GM21717 (cell line): ENCODE data around the gene DNHD1.
"Not testable (repeated sequence)": the region's sequence is repeated elsewhere in the genome, so short reads cannot be mapped to it uniquely, and the experiment has no call there.

Source experiments
- ATAC-seq: cut with Tn5 transposase; IDR thresholded peaks from one replicate; pipeline ENCODE4 v1.9.1; 2021; ENCODE audit warnings: mild to moderate bottlenecking, moderate library complexity; ENCODE audit not compliant: unreplicated experiment

Gene DNHD1

GRCh38 chr11:6481012-6481923 is 15.8 kb upstream of the DNHD1 start, which contains the start of the genes ARFIP2 and TIMM10B:
Gene ARFIP2 (minus strand): TSS chr11:6481331. CDS start chr11:6480421, 910 bp downstream.
Gene TIMM10B (plus strand): TSS chr11:6481501. CDS start chr11:6481517, 16 bp downstream.
- ATAC-seq = peak; percentile 98

- ATAC-seq = no peak
Observed at GRCh38 chr11:6481924-6482275, 15.2 kb upstream of the DNHD1 start.

- ATAC-seq = no peak
Observed at GRCh38 chr11:6482441-6482840, 14.6 kb upstream of the DNHD1 start.

- no peak for ATAC-seq
Observed at GRCh38 chr11:6483015-6483414, 14.1 kb upstream of the DNHD1 start.

GRCh38 chr11:6485661-6486060 is 11.4 kb upstream of the DNHD1 start:
- no peak for ATAC-seq

GRCh38 chr11:6486256-6486655 is 10.8 kb upstream of the DNHD1 start:
- no peak for ATAC-seq

GRCh38 chr11:6486938-6487337 is 10.1 kb upstream of the DNHD1 start:
- no peak for ATAC-seq

- no peak for ATAC-seq
Observed at GRCh38 chr11:6488342-6488741, 8.7 kb upstream of the DNHD1 start.

- no peak for ATAC-seq
Observed at GRCh38 chr11:6488821-6489220, 8.3 kb upstream of the DNHD1 start.

- ATAC-seq = no peak
Observed at GRCh38 chr11:6489306-6489705, 7.8 kb upstream of the DNHD1 start.

- no peak for ATAC-seq
Observed at GRCh38 chr11:6498121-6498520, 1.0 kb downstream of the DNHD1 start.

GRCh38 chr11:6498544-6498943 is 1.5 kb downstream of the DNHD1 start:
- no peak for ATAC-seq

GRCh38 chr11:6502382-6502781 is 5.3 kb downstream of the DNHD1 start:
- ATAC-seq = no peak

- ATAC-seq = no peak
Observed at GRCh38 chr11:6504166-6504565, 7.1 kb downstream of the DNHD1 start.

GRCh38 chr11:6505577-6506240 is 8.6 kb downstream of the DNHD1 start:
- ATAC-seq = no peak

- no peak for ATAC-seq
Observed at GRCh38 chr11:6516865-6517264, 19.8 kb downstream of the DNHD1 start.

- no peak for ATAC-seq
Observed at GRCh38 chr11:6520265-6520664, 23.2 kb downstream of the DNHD1 start.

GRCh38 chr11:6521946-6522345 is 24.9 kb downstream of the DNHD1 start:
- not testable (repeated sequence) for ATAC-seq

GRCh38 chr11:6523253-6523652 is 26.2 kb downstream of the DNHD1 start:
- no peak for ATAC-seq

GRCh38 chr11:6526411-6527135 is 29.5 kb downstream of the DNHD1 start:
- ATAC-seq = peak; percentile 56

GRCh38 chr11:6529266-6529665 is 32.2 kb downstream of the DNHD1 start:
- no peak for ATAC-seq
